ENCODE results near the gene DTNB.

Gene DTNB

GRCh38 chr2:25473758-25474340, 199.5 kb downstream of the DTNB start:
- H3K79me2 ChIP-seq (ENCODE audit: insufficient read depth, low read length): no peaks in the 10 kb centered on the region
- no peaks in the 10 kb centered on the region for H4K20me1 ChIP-seq (ENCODE audit: low read depth, low read length)
- no peaks in the 10 kb centered on the region for H3K9me2 ChIP-seq (replicated peaks; ENCODE audit: insufficient read depth, low read length)
- H3K4me3 ChIP-seq (ENCODE audit: insufficient read depth, low read length, poor library complexity, severe bottlenecking): no peak overlapping the region
- no peaks in the 10 kb centered on the region for H3K27me3 ChIP-seq (ENCODE audit: low read length)
- no peak overlapping the region for H3K9ac ChIP-seq (ENCODE audit: low read length)
- H3K36me3 ChIP-seq (ENCODE audit: low read length): no peaks in the 10 kb centered on the region
- H2AFZ ChIP-seq (ENCODE audit: low read depth, low read length, severe bottlenecking): no peak overlapping the region
- H3F3A ChIP-seq (ENCODE audit: insufficient read depth): no peaks in the 10 kb centered on the region
- no peak for TF ChIP-seq EZH2phosphoT487 (conservative IDR thresholded peaks at IDR 0.05; ENCODE audit: low read length)
- TF ChIP-seq CTCF (IDR thresholded peaks at IDR 0.05; ENCODE audit: insufficient read depth, low read length, poor library complexity, severe bottlenecking): no peak
- no peak overlapping the region for H3K27ac ChIP-seq (ENCODE audit: low read depth, low read length)
- no peaks in the 10 kb centered on the region for H3K9me3 ChIP-seq (ENCODE audit: insufficient read depth, low read length)
- no peak overlapping the region for H3K4me2 ChIP-seq (ENCODE audit: low read depth, low read length, poor library complexity, severe bottlenecking)

GRCh38 chr2:25473131-25473530, 200.2 kb downstream of the DTNB start:
- Histone ChIP-seq H4K20me1 (ENCODE audit: low read depth, low read length) (no peaks in the 10 kb centered on the region), H3K4me2 (ENCODE audit: low read depth, low read length, poor library complexity, severe bottlenecking) (no peak overlapping the region), H3F3A (ENCODE audit: insufficient read depth) (no peaks in the 10 kb centered on the region), H3K79me2 (ENCODE audit: insufficient read depth, low read length) (no peaks in the 10 kb centered on the region), H2AFZ (ENCODE audit: low read depth, low read length, severe bottlenecking) (no peak overlapping the region), H3K9ac (ENCODE audit: low read length) (no peak overlapping the region), H3K27ac (ENCODE audit: low read depth, low read length) (no peak overlapping the region), H3K9me3 (ENCODE audit: insufficient read depth, low read length) (no peaks in the 10 kb centered on the region), H3K4me3 (ENCODE audit: insufficient read depth, low read length, poor library complexity, severe bottlenecking) (no peak overlapping the region), H3K9me2 (replicated peaks; ENCODE audit: insufficient read depth, low read length) (no peaks in the 10 kb centered on the region), H3K36me3 (ENCODE audit: low read length) (no peaks in the 10 kb centered on the region), H3K27me3 (ENCODE audit: low read length) (no peaks in the 10 kb centered on the region)
- no peak for TF ChIP-seq CTCF (IDR thresholded peaks at IDR 0.05; ENCODE audit: insufficient read depth, low read length, poor library complexity, severe bottlenecking)
- TF ChIP-seq EZH2phosphoT487 (conservative IDR thresholded peaks at IDR 0.05; ENCODE audit: low read length): no peak

- Histone ChIP-seq H3K4me2 (ENCODE audit: low read depth, low read length, poor library complexity, severe bottlenecking) (no peak overlapping the region), H3F3A (ENCODE audit: insufficient read depth) (no peaks in the 10 kb centered on the region), H3K36me3 (ENCODE audit: low read length) (no peaks in the 10 kb centered on the region), H3K27me3 (ENCODE audit: low read length) (no peaks in the 10 kb centered on the region), H3K79me2 (ENCODE audit: insufficient read depth, low read length) (no peaks in the 10 kb centered on the region), H3K9me2 (replicated peaks; ENCODE audit: insufficient read depth, low read length) (no peaks in the 10 kb centered on the region), H3K4me3 (ENCODE audit: insufficient read depth, low read length, poor library complexity, severe bottlenecking) (no peak overlapping the region), H2AFZ (ENCODE audit: low read depth, low read length, severe bottlenecking) (no peak overlapping the region), H3K9me3 (ENCODE audit: insufficient read depth, low read length) (no peaks in the 10 kb centered on the region), H3K9ac (ENCODE audit: low read length) (no peak overlapping the region), H4K20me1 (ENCODE audit: low read depth, low read length) (no peaks in the 10 kb centered on the region), H3K27ac (ENCODE audit: low read depth, low read length) (no peak overlapping the region)
- no peak for TF ChIP-seq EZH2phosphoT487 (conservative IDR thresholded peaks at IDR 0.05; ENCODE audit: low read length)
- no peak for TF ChIP-seq CTCF (IDR thresholded peaks at IDR 0.05; ENCODE audit: insufficient read depth, low read length, poor library complexity, severe bottlenecking)
These were observed 202.6 kb downstream of the DTNB start for GRCh38 chr2:25470806-25471205.
